HepG2 (cell line): ENCODE measurements around the gene PTGDS. TPM values are rescaled to one million over a fixed set of nuclear protein-coding genes. Genes with fewer than 3 reads are reported as not detected.
A peak's percentile ranks its signal among the peaks of the same experiment; 100 is the strongest.

ENCODE experiments used
- FOXA1 ChIP-seq, 2 experiments: fragments of 450-650 bp in 1 of 2; sonication (generic) in 1 of 2; formaldehyde crosslinking in 1 of 2; IDR thresholded peaks; 2 replicates each; pipeline versions ENCODE4 v1.4.0 to v1.6.1; 2016 to 2020; ENCODE audit warnings: missing genetic modification reagents in 1 of 2
- GLMP ChIP-seq: sonication (generic); formaldehyde crosslinking; IDR thresholded peaks from 2 replicates; pipeline ENCODE4 v1.9.0; 2021; ENCODE audit warnings: missing genetic modification reagents, mild to moderate bottlenecking, borderline replicate concordance
- GPBP1L1 ChIP-seq: sonication (generic); formaldehyde crosslinking; IDR thresholded peaks from 2 replicates; pipeline ENCODE4 v1.5.0; 2020; ENCODE audit warnings: mild to moderate bottlenecking, missing genetic modification reagents
- HOXA3 ChIP-seq: sonication (generic); formaldehyde crosslinking; IDR thresholded peaks from 2 replicates; pipeline ENCODE4 v1.5.0; 2020; ENCODE audit warnings: missing genetic modification reagents
- IRF1 ChIP-seq: sonication (generic); formaldehyde crosslinking; IDR thresholded peaks from 2 replicates; pipeline ENCODE4 v1.4.0; 2020; ENCODE audit warnings: low read depth, mild to moderate bottlenecking, missing genetic modification reagents
- MTF2 ChIP-seq: sonication (generic); formaldehyde crosslinking; IDR thresholded peaks from 2 replicates; pipeline ENCODE4 v1.5.0; 2020; ENCODE audit warnings: missing genetic modification reagents, borderline replicate concordance
- POGK ChIP-seq: sonication (generic); formaldehyde crosslinking; conservative IDR thresholded peaks from 2 replicates; pipeline ENCODE4 v1.8.0; 2022; ENCODE audit warnings: mild to moderate bottlenecking, moderate library complexity, missing genetic modification reagents
- REST ChIP-seq, 2 experiments: IDR thresholded peaks; 2 replicates each; pipeline ENCODE4 v1.6.1; 2011 to 2012; ENCODE audit warnings: low read length in 2 of 2, borderline replicate concordance in 1 of 2, low read depth in 1 of 2, mild to moderate bottlenecking in 1 of 2, moderate library complexity in 1 of 2
- TFE3 ChIP-seq: IDR thresholded peaks from 2 replicates; pipeline ENCODE4 v1.6.1; 2016
- TIGD3 ChIP-seq: sonication (generic); formaldehyde crosslinking; IDR thresholded peaks from 2 replicates; pipeline ENCODE4 v1.5.1; 2020; ENCODE audit warnings: mild to moderate bottlenecking, missing genetic modification reagents, borderline replicate concordance
- XBP1 ChIP-seq: sonication (generic); formaldehyde crosslinking; IDR thresholded peaks from 2 replicates; pipeline ENCODE4 v1.5.0; 2020; ENCODE audit warnings: missing genetic modification reagents
- ZNF615 ChIP-seq: sonication (generic); formaldehyde crosslinking; IDR thresholded peaks from 2 replicates; pipeline ENCODE4 v1.5.0; 2020; ENCODE audit warnings: mild to moderate bottlenecking, missing genetic modification reagents, borderline replicate concordance
- ZNF652 ChIP-seq: IDR thresholded peaks from 2 replicates; pipeline ENCODE4 v1.6.1; 2016; ENCODE audit warnings: low read depth, borderline replicate concordance
- ZSCAN20 ChIP-seq: sonication (generic); formaldehyde crosslinking; IDR thresholded peaks from 2 replicates; pipeline ENCODE4 v1.4.0; 2020; ENCODE audit warnings: missing genetic modification reagents, mild to moderate bottlenecking, borderline replicate concordance
- polyA plus RNA-seq, 8 experiments: library from polyadenylated mRNA; depleted of rRNA in 3 of 8; stranded (reverse) in 7 of 8; unstranded in 1 of 8; fragments of >200 nt; fragmentation: Illumina TruSeq in 4 of 8; extraction: Trizol in 4 of 8; gene quantifications; 2 replicates each; pipeline versions ENCODE4 v1.2.1 to v1.2.3, GENCODE V29; 2011 to 2016; ENCODE audit warnings: low read depth in 4 of 8, missing spikeins in 1 of 8, mixed read lengths in 1 of 8; ENCODE audit not compliant: insufficient read depth in 1 of 8
- total RNA-seq, 5 experiments: library from RNA; depleted of rRNA; stranded (reverse); fragments of >200 nt; fragmentation: Illumina TruSeq; extraction: Trizol; gene quantifications; 2 replicates each; pipeline ENCODE4 v1.2.3, GENCODE V29; 2016; ENCODE audit warnings: low read depth in 1 of 5

PTGDS gene
- total and polyA plus RNA-seq, 2 of the 13 experiments (the other 11 are each of a cell fraction or from before 2014, with no cell fraction given): 0.33 to 0.50 TPM

GRCh38 chr9:136996361-136997292, 19.3 kb downstream of the PTGDS start, which contains the start of gene CLIC3 (continued):
- TF ChIP-seq TIGD3 (CRISPR knock-in tag) (no peak), MTF2 (CRISPR knock-in tag) (no peak), ZNF615 (CRISPR knock-in tag) (no peak), GPBP1L1 (CRISPR knock-in tag) (no peak), IRF1 (CRISPR knock-in tag) (no peak), HOXA3 (CRISPR knock-in tag) (0 out of 2 replicates have a peak, but pooled peaks have one; percentile 6), GLMP (CRISPR knock-in tag) (no peak), ZNF652 (CRISPR knock-in tag) (no peak), XBP1 (no peak), REST (IDR thresholded peaks at IDR 0.05; ENCODE audit: borderline replicate concordance in 1 of 2, low read depth in 1 of 2, low read length in 2 of 2) (no peak), ZSCAN20 (CRISPR knock-in tag) (no peak), POGK (CRISPR knock-in tag) (0 out of 2 replicates have a peak, but pooled peaks have one; percentile 42), TFE3 (CRISPR knock-in tag) (no peak), FOXA1 (IDR thresholded peaks at IDR 0.05) (no peak), FOXA1 (CRISPR knock-in tag; IDR thresholded peaks at IDR 0.05) (no peak)
